HG03060 (cell line): ENCODE measurements around the gene TMEM63C.
"Not testable (repeated sequence)": the region's sequence is repeated elsewhere in the genome, so short reads cannot be mapped to it uniquely, and the experiment has no call there.

ENCODE experiments used
- ATAC-seq: cut with Tn5 transposase; IDR thresholded peaks from one replicate; pipeline ENCODE4 v1.9.1; 2021; ENCODE audit warnings: low read depth, moderate number of reproducible peaks; ENCODE audit not compliant: unreplicated experiment

Gene TMEM63C

DNA sequence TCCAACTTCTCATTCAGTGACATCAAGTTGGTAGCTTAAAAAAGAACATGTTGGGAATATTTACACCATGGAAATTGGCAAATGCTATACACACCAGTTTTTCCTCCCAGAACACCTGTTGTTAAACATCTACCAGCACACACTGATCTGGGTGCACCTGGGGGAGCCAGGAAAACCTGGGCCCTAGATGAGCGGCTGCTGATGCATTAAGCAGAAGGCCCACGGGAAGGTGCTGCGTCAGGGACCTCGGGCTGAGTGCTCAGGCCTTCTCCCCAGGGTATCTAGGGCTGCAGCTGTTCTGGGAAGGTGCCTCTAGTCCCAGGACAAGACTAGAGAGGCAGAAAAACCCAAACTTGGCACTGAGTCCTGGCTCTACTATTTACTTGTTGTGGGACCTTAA is 92.2 kb downstream of the TMEM63C start:
- no peak for ATAC-seq

DNA sequence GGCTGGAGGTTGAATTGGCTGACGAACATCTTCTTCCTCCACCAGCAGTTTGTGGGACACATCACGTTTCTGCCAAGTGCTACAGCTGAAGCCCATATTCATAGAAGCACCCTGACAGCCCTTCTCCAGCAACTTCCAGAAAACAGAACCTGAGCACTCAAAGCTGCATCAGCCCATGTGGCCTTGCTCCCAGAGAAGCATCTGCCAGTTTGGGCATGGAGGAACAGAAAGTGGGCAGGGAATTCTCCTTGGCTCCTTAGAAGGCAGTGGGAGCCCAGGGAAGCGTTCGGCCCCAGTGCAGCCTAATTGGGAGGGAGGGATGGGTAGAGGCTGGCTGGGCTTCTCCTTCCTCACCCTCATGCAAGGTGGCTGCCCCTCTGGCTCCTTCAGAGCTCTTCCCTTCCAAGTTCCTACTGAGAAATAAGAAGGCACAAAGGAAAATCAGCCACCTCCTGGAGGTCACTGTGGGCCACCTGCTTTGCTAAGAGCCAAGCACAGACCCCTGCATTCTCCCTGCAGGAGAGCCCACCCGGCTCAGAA is 93.5 kb downstream of the TMEM63C start:
- ATAC-seq = no peak

DNA sequence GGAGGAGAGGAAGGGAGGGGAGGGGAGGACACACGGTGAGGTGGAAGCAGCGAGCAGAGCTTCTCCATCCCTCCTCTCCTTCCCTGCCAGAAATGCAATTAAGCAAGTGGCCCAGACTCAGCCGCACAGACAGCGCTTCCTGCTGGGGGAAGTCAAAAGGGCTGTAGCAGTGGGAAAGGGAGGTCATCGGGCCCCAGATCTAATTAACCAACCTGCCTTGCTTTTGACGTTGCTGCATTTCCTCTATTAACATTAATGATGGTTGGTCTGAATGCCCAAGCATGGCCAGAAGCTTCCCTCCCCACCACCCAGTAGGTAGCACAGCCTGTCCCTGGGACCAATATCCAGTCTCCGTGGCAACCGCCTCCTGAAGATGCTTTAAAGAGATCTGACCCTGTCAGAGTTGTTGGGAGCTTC is 94.0 kb downstream of the TMEM63C start:
- ATAC-seq = no peak

DNA sequence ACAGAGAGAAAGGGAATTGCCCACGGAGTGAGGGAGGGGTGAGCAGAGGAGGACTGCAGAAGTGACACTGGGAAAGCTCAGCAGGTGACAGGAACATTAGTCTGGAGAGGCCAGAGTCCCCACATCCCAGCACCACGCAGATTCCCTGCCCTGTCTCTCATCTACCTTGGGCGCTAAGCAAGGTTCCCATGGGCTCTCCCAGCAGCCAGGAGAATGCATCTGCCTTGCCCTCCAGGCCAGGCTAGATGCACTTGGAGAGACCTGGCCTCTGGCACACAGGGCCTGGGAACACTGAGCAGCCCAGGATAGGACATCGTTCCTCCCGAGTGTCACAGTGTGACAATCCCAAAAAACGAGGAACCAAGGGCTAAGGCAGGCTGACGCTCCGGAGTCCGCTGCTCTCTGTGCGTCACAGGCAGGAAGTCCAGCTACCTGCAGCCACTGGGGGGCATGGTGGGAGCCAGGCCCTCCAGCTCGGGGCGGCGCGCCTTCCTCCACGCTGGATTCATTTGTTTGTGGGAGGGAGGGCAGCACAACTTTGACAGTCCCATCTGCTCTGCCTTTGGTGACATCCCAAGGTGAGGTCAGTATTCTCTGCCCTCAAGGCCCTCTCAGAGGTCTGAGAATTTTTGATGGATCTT is 94.8 kb downstream of the TMEM63C start:
- ATAC-seq = no peak

DNA sequence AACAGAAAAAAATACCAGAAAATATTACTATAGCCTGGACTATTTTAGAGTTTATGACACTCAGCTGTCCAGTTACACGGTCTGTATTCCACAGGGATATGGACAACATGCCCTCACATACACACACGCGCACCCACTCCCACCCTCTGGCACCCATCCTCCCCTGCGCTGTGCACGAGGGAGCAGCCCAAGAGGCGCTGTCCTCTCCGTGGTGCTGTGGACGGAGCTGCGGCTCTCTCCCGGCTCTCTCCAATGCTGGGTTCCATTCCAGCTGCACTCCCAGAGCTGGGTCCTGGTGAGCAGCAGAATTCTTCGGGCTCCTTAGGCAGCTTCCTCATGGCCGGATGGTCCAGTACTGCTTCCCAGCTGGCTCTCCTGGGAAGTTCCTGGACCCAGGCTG is 95.4 kb downstream of the TMEM63C start:
- no peak for ATAC-seq

DNA sequence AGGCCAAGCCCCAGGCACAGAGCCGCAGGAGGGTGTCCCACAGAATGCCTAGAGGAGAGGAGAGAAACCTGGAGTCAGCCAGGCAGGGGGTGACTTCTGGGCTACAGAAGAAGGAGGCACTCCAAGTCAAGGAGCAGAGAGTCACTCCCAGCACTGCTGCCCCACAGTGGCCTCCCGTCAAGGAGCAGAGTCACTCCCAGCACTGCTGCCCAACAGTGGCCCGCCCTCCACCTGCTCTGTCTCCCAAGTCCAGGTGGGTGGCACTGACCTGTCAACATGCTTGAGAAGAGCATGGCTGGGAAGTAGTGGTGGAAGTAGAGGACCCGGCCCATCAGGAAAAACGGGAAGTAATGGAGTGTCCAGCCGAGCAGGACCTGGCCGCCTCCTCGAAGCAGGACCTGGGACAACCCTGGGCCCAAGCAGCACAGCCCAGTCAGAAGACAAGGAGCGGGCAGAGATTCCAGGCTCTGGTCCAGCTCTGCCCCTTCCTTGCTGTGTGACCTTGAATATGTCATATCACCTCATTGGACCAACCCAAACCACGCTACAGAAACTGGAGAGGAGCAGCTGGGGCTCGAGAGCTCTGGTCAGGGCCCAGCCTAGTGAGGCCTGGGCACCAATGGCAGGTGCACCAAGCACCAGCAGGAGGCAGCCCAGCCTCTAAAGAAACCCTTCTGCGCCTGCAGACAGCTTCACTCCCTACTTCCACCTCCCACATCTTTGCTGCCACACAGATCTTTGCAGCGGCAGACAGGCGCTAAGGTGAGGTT is 97.0 kb downstream of the TMEM63C start:
- no peak for ATAC-seq

DNA sequence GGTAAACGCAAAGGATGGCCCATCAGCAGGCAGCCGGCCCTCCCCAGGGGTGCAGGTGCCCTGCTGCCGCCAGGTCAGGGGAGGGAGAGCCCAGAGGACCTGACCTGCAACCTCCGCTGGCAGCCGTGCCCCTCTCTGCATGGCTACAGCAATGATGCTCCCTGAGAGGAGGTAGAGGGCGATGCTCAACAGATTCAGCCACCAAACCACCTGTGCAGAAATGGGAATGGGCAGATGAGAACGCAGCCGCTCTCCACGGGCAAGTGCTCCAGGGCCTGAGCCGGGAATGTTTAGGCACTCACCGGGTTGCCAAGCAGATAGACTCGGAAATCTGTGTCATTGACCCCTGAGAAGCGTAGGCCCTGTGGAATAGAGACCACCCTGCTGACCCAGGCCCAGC is 98.1 kb downstream of the TMEM63C start:
- no peak for ATAC-seq

DNA sequence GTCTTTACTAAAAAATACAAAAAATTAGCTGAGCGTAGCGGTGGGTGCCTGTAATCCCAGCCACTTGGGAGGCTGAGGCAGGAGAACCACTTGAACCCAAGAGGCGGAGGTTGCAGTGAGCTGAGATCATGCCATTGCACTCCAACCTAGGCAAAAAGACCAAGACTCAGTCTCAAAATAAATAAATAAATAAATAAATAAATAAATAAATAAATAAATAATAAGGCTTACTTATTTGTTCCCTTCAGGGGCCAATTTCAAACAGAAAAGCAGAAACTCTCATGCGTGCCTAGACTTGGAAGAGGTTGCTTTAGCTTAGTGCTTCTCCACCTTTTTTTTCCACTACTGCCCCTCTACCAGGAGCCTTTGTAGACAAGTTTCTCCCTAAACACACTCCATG is 99.3 kb downstream of the TMEM63C start:
- ATAC-seq = not testable (repeated sequence)

DNA sequence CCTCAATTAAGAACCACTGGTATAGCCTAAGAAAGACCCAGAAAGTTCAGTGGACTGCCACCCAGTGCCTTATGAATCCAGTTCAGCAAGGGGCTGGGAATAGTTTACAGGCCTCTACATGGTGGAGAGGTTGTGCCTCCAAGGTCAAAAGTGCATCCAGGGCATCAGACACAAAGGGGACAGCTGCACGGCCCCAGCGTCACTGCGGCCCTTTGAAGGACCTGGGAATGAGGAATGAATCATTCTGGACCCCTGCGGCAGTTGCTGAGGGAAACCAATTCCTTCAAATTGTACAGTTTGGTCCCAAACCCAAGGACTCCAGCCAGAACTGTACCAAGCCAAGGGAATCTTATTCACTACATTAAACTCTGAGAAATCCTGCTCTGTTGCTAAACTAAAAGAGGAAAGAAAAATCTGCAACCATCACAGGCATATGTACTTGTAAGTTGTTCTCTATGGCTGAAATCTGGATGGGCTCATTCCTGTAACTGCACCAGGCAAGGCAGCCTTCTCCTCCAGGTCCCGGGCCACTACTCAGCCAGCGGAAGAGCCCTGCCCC is 100.3 kb downstream of the TMEM63C start:
- ATAC-seq = no peak

DNA sequence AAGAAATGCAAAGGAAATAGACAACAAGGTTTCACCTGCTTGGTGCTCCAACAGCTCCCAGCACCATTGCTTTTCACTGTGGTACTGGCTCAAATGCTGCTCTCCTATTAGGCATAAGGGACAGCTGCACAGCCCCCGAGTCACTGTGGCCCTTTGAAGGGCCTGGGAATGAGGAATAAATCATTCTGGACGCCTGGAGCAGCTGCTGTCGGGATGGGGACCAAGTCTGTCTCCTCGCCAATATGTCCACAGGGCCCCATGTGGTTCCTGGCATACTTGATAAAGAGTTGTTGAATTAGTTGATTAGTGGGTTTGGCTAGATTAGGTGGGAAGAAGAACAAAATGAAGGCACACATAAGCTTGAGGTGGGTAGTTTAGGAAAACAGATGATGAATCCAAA is 102.5 kb downstream of the TMEM63C start:
- no peak for ATAC-seq

DNA sequence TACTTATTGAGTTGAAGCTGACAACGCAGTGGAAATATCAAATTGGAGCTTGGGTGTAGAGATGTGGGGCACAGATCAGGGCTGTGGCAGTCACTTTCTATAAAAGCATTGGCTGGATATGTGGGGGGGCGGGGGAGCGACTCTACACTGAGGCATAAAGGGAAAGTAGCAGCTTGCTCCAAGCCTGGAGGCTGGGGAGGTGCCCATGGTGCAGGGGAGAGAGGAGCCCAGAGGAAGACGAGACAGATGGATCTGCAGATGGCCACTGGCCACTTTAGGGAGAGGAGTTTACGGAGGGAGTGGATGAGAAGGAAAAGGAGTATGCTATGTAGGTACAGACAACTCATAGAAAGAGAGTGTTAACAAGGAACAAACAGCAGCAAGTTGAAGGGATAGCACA is 102.9 kb downstream of the TMEM63C start:
- ATAC-seq = no peak

DNA sequence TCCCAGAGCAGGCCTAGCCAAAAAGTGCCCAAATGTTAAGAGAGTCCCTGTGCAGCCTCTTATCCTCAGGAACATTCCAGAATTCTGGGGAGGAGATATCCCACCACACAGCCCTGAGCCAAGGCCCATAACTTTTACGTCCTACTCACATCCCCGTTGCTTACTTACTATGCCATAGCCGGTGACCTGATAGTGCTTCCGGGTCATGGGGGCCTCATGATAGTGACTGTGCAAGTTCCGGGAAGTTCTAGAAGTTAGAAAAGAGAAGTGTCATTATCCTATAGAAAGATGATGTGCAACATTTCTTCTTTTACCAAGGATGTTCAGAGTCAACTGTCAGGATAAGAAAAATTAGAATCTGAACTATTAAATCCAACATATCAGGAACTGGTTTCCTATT is 105.0 kb downstream of the TMEM63C start:
- no peak for ATAC-seq

DNA sequence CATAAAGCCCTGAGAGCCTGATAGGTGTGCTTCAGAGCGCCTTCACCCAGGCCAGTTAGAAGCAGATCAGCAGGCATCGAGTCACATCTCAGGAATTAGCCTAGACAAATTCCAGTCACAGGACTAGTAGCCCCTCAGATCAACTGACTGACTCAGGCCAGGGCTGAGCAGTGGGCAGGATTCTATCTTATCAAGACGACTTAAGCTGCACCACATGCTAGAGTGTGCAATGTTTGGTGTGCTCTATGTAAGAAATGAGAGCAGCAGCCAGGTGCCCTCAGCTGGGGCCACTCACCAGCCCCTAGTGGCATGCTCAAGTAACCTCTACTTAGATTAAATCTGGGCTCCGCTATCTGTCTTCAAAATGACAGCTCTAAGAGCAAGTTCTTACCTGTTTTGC is 109.1 kb downstream of the TMEM63C start:
- ATAC-seq = no peak

DNA sequence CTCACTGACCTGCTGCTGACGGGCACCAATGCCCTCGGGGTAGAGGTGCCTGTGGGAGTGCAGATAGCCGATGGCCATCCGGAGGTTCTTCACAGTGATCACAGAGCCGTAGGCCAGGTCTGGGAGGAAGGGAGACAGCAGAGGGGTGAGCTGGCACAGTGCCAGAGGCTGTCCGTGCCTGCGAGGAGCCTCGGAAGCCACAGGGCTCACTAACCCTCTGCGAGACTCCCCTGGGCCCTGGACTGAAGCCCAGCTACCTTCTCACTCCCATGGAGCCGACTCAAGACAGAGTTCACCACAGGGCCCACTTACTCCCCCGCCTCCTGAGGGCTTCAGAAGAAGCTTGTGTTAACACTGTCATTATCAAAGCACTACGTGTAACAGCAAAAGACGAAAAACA is 114.6 kb downstream of the TMEM63C start:
- no peak for ATAC-seq

DNA sequence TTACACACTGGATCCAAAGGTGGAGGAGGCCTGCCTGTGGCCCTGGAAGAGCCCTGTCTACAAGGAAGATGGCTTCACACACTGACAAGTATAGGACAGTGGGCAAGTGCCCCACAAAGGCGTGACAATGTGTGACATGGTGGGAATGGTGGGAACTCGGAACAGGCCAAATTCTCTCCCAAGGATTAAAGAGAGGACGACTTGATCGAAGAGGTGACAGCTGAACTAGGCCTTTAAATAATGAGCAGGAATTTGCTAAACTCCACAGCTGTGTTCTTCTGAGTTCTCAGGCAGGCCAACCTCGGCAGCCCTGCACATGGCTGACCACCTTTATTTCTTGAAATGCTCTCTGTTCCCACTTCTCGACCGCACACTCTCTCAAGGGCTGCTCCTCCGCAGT is 115.3 kb downstream of the TMEM63C start:
- no peak for ATAC-seq

DNA sequence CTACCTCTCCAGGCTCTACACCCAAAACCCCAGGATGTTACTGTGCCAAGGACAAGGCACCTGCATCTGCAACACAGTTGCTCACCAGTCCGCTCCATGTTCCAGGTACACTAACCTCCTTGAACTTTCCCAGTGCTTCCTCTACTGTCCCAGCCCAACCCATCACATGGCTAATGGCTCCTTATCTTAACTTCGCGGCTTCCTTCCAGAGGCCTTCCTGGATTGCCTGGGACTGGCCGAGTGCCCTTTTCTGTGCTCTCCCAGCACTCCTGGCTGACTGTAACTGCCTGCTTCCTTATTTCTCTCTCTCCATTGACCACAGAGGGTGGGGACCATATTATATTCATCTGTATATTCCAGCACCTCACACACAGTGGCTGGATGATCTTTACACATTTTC is 118.2 kb downstream of the TMEM63C start:
- ATAC-seq = no peak

DNA sequence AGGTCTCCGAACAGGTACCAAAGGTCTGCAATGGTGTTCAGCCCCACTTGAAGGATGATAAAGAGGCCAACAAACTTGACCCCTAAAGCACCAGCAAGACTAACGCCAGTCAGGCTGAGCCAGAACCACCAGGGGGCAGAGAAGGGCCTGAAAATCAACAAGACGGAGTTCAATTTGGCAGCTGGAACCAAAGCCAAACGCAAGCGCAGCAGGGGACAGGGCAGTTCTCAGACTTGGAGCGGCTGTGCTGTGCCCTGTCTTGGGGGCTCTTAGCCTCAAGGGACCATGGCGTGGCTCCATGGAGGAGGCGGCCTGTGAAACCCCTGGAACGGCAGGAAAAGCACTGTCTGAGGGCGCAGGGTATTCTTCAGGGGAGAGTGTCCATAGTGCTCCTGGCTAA is 119.5 kb downstream of the TMEM63C start:
- no peak for ATAC-seq

DNA sequence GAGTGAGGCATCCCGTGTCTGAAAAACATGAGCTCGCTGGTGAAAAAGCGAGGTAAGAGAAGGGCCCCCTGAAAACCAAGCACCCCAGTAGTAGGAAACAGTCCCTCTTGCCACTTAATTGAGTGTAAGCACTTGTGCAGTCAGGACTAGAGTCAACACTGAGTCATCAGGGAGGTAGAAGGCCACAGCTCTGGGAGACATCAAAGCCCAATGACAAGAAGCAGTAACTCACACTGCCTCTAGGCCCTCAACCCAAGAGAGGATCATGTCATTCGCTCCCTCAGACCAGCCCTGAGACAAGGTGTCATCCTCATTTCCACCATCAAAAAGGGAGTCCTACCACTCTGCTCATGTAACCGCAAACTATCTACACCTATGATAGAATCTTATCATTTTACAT is 121.3 kb downstream of the TMEM63C start:
- ATAC-seq = no peak

DNA sequence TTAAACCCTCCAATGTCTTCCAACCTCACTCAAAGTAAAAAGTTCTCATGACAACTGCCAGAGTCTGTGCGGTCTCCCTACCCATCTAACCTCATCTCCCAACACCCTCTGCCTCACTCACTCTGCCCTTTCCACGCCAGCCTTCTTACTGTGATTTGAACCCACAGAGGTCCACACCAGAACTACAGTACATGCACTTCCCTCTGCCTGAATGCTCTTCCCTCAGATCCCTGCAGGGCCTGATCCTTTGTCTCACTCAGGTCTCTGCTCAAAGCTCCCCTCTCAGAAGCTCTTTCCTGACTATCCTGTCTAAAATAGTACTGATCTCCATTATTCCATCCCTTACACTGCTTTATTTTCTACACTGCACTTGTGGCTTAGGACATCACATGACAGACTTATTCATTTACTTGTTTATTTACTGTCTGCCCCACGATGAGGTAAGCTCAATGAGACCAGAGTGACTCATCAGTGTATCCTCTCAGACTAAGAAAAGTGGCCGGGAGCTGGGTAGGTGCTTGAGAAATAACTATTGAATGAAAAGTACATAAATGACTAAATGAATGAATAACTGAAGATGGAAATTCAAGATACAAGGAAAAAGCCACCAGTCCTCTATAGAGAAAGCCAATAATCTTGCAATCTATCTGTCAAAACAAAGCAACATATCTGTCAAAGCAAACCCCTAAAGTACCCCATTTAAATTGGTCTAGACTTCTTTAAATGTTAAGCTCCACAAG is 122.0 kb downstream of the TMEM63C start:
- ATAC-seq = no peak

DNA sequence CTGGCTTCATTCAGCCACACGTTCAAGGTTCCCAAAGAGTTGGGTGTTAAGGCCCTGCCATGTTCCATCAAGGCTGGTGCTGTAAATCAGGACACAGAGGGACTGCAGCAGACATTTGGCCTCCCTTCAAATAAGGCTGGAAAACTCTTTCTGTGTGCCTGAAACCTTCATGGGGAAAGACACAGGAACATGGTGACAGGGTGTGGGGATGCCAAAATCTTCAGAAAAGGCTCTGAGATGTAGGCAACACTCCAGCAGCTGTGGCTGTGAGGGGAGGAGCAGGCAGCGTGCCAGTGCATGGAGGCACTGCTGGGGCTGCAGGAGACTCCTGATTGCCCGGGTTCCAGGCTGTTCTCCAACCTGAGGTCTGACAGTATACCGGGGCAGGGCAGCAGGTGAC is 124.1 kb downstream of the TMEM63C start:
- ATAC-seq = no peak

DNA sequence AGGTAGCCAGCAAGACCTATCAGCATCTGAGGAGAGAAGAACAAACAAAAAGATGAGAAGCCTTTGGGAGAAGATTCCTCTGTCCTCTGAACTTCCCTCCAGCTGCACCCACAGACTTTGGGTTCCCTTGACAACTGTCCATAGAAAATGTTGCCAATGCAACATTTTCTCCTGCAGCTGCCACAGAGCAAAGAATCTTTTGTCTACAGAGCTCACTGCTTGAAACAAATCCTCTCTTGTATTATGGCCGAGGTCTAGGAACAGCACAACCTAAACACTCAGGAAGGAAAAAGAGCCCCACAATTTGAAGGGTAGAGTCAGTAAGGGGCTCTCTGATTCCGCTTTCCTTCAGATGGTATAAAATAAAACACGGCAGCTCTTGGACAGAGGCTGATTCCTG is 124.8 kb downstream of the TMEM63C start:
- ATAC-seq = no peak
